Spleen (tissue), 11 donors: Measurements from ENCODE around the gene SNX9. TPM values are rescaled to one million over a fixed set of nuclear protein-coding genes. Genes with fewer than 3 reads are reported as not detected.

ENCODE experiments used
- DNase-seq: peaks from one replicate; pipeline ENCODE4 v3.0.0-alpha.2; 2020
- H3K27ac ChIP-seq, 8 donors: fragments of 200-600 bp; sonication (generic) in 7 of 8; 1 replicate in 4 of 8; 2 replicates in 4 of 8; pipeline versions ENCODE4 v1.5.0 to v1.8.0; 2016 to 2021; ENCODE audit warnings: inconsistent platforms in 4 of 8, mild to moderate bottlenecking in 4 of 8, moderate library complexity in 1 of 8
- H3K27me3 ChIP-seq, 7 donors: fragments of 200-600 bp; sonication (generic) in 6 of 7; replicated peaks in 1 of 7; 1 replicate in 4 of 7; 2 replicates in 3 of 7; pipeline versions ENCODE4 v1.5.0 to v1.8.0; 2016 to 2021; ENCODE audit warnings: inconsistent platforms in 3 of 7, mild to moderate bottlenecking in 1 of 7
- H3K36me3 ChIP-seq, 6 donors: fragments of 200-600 bp; sonication (generic) in 5 of 6; 1 replicate in 4 of 6; 2 replicates in 2 of 6; pipeline versions ENCODE4 v1.5.0 to v1.8.0; 2016 to 2021; ENCODE audit warnings: inconsistent platforms in 2 of 6
- H3K4me1 ChIP-seq, 6 donors: fragments of 200-600 bp; sonication (generic) in 5 of 6; 1 replicate in 3 of 6; 2 replicates in 3 of 6; pipeline versions ENCODE4 v1.5.0 to v1.8.0; 2016 to 2021; ENCODE audit warnings: inconsistent platforms in 3 of 6
- H3K4me3 ChIP-seq, 8 donors: fragments of 200-600 bp; sonication (generic) in 7 of 8; 1 replicate in 4 of 8; 2 replicates in 4 of 8; pipeline versions ENCODE4 v1.5.0 to v1.8.0; 2016 to 2021; ENCODE audit warnings: inconsistent platforms in 4 of 8, mild to moderate bottlenecking in 4 of 8, moderate library complexity in 2 of 8
- H3K9me3 ChIP-seq, 8 donors: fragments of 200-600 bp; sonication (generic) in 7 of 8; 1 replicate in 4 of 8; 2 replicates in 4 of 8; pipeline versions ENCODE4 v1.5.0 to v1.8.0; 2016 to 2021; ENCODE audit warnings: inconsistent platforms in 4 of 8
- POLR2A ChIP-seq, 3 donors: fragments of 450-650 bp; IDR thresholded peaks; one replicate each; pipeline ENCODE4 v1.5.1; 2017; ENCODE audit warnings: antibody characterized with exemption in 3 of 3, mild to moderate bottlenecking in 1 of 3
- POLR2AphosphoS5 ChIP-seq, 3 donors: sonication (generic); formaldehyde crosslinking; IDR thresholded peaks; one replicate each; pipeline ENCODE4 v1.5.1; 2017; ENCODE audit warnings: antibody characterized with exemption in 3 of 3
- WGBS, 5 donors: extraction: QIAGEN DNeasy Blood & Tissue Kit in 3 of 5; methylation state at CpG; one replicate each; pipeline versions ENCODE4 v1.1.5 to v1.1.7; 2013 to 2018; 5-methylcytosine and 5-hydroxymethylcytosine counted together
- intact Hi-C: fragments of 100-400 bp; cut with DNase I; formaldehyde crosslinking; loops from one replicate; pipeline ENCODE4 v1.15.0; 2023; ENCODE audit warnings: low total_unique reads
- polyA plus RNA-seq, 3 donors: library from polyadenylated mRNA; stranded (reverse); fragments of 200-250 nt; gene quantifications; one replicate each; pipeline ENCODE4 v1.2.1, GENCODE V29; 2013
- total RNA-seq, 7 donors: library from RNA; depleted of rRNA in 3 of 7; stranded (reverse); fragments of >200 nt in 3 of 7; fragmentation: NEBNext Ultra II Directional in 4 of 7; extraction: Animal tissue kit (Norgen Biotek cat#: 25700) in 4 of 7; gene quantifications; one replicate each; pipeline versions ENCODE4 v1.1.0 to v1.2.1, GENCODE V29; 2016 to 2021
- TF ChIP-seq, protein P1 (sequence below), 11 experiments: fragments of 200-600 bp in 7 of 11; fragments of 450-650 bp in 4 of 11; sonication (generic) in 4 of 11; IDR thresholded peaks in 8 of 11; conservative IDR thresholded peaks in 3 of 11; 1 replicate in 7 of 11; 2 replicates in 4 of 11; pipeline versions ENCODE4 v1.4.0 to v1.8.0; 2016 to 2021; ENCODE audit warnings: antibody characterized with exemption in 11 of 11, inconsistent platforms in 4 of 11, mild to moderate bottlenecking in 1 of 11
- donor health status: healthy with polysubstance abuse.
- donor health status: DM: no; HTN: no; CAD: no; lungs with moderate emphysema.
- donor health status: DM: no; HTN: no; CAD: no.
- donor health status: Bipolar disorder and iron deficiency.
- donor health status: healthy.
- donor health status: DM: no; HTN: no; CAD: no.
- donor health status: DM: yes; HTN: yes; CAD: no.

Gene SNX9
- total and polyA plus RNA-seq, 10 donors: 18.9 to 42.5 (median 31.8) TPM

DNA sequence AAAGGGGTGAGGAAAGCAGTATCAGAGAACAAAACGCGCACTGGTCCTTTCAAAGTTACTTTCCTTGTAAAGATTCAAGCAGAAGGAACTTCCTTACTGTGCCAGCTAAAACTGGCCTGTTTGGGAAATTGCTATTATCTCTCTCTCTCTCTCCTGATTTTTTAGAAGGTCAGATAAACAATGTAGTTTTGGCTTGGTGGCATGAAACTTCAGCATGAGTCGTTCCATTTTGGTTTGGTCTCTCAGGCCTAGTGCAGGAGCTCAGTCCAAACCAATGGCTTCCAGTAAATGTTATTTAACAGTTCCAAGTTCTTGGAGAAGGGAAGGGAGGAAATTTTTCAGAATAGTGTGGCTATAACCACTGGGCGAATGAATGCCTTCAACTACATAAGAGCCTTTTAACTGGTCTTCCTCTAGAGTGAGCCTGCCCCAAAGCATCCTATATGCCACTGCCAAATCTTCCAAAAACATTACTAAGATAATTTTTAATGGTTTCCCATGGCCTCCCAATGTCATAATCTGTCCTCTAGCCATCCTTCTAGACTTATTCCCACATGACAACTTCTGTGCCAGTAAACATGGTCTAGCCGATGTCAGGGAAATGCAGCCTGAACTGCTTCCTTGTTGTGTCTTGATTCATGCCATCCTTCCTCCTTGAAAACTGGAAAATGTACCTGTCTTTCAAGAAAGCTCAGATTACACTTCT lies 9.1 kb upstream of the SNX9 start:
- Histone ChIP-seq H3K36me3 (no peaks in the 10 kb centered on the region), H3K4me3 (no peak overlapping the region), H3K27ac (peak overlapping the region in 5 of 8 donors; percentile 21 to 76 (median 69)), H3K4me1 (peaks cover 0 to 28% (median 16%) of the 10 kb centered on the region in 6 donors), H3K9me3 (peaks cover 0 to 6% (median 3%) of the 10 kb centered on the region in 8 donors), H3K27me3 (no peaks in the 10 kb centered on the region)
- 63 to 71% (median 68%) methylated on average over 5 of the region's 5 CpGs for WGBS, 5 donors
- intact Hi-C loops: no loop called here
- no peak for DNase-seq
- TF ChIP-seq, protein P1, sequence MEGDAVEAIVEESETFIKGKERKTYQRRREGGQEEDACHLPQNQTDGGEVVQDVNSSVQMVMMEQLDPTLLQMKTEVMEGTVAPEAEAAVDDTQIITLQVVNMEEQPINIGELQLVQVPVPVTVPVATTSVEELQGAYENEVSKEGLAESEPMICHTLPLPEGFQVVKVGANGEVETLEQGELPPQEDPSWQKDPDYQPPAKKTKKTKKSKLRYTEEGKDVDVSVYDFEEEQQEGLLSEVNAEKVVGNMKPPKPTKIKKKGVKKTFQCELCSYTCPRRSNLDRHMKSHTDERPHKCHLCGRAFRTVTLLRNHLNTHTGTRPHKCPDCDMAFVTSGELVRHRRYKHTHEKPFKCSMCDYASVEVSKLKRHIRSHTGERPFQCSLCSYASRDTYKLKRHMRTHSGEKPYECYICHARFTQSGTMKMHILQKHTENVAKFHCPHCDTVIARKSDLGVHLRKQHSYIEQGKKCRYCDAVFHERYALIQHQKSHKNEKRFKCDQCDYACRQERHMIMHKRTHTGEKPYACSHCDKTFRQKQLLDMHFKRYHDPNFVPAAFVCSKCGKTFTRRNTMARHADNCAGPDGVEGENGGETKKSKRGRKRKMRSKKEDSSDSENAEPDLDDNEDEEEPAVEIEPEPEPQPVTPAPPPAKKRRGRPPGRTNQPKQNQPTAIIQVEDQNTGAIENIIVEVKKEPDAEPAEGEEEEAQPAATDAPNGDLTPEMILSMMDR (IDR thresholded peaks at IDR 0.05 in 8 of 11, conservative IDR thresholded peaks at IDR 0.05 in 3 of 11): no peak
- no peak for TF ChIP-seq POLR2A (IDR thresholded peaks at IDR 0.05)
- TF ChIP-seq POLR2AphosphoS5 (IDR thresholded peaks at IDR 0.05): no peak

DNA sequence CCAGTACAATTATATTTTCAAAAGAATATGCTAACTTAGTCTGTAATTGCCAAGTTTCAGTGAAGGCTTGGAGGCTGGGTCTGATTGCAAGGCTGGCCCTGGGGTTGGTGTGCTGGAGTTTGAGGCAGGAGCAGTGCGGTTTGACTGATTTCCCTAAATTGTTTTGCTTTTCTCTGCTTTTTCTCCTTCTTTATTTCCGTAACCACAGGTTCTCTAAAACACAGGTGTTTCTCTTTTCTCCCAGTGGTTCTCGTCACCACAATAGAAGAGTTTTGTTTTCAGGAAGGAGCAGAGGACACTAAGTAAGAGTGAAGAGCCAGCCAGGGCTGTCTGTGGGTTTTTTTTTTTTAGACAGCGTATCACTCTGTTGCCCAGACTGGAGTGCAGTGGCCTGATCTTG lies 8.2 kb upstream of the SNX9 start:
- peak overlapping the region in 4 of 8 donors; percentile 37 to 76 (median 70) for H3K27ac ChIP-seq
- H3K4me3 ChIP-seq: no peak overlapping the region

DNA sequence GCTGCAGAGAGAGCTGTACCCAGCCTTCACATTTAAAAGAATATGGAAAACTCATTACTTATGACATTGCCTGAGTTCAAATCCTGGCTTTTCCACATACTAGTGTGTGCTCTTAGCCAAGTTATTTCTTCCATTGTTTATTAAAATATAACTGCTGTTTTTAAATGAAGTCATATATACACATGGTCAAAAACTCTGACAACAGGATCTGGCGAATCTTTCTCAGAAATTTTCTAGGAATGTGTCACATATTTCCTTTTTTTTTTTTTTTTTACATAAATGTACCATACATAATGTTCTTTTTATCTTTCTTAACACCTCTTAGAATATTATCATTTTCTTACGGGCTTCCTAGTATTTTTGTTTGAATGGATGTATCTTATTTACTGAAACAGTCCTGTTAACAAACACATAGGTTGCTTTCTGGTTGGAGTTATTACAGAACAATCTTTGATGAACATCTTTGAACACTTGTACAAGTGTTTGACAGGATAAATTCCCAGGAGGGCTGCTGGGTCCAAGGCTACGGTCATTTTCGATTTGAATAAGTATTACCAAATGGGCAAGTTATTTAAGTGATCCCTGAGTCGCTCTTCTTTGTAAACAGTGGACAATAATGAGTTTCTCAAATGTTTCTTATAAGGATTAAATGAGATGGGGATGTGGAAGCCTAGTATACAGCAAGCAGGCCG lies 1.6 kb upstream of the SNX9 start:
- Histone ChIP-seq H3K27ac (peak overlapping the region in 1 of 8 donors; percentile 96), H3K9me3 (no peaks in the 10 kb centered on the region), H3K4me1 (peaks cover 13 to 36% (median 23%) of the 10 kb centered on the region in 6 donors), H3K36me3 (no peaks in the 10 kb centered on the region), H3K27me3 (peaks cover 0 to 12% (median 0%) of the 10 kb centered on the region in 7 donors), H3K4me3 (no peak overlapping the region)
- intact Hi-C loops: no loop called here
- DNase-seq: no peak
- TF ChIP-seq, protein P1 (IDR thresholded peaks at IDR 0.05 in 8 of 11, conservative IDR thresholded peaks at IDR 0.05 in 3 of 11): no peak
- TF ChIP-seq POLR2A (IDR thresholded peaks at IDR 0.05): no peak
- no peak for TF ChIP-seq POLR2AphosphoS5 (IDR thresholded peaks at IDR 0.05)
- 80 to 88% (median 86%) methylated on average over 6 of the region's 6 CpGs for WGBS, 5 donors

More for the DNA sequence above, 8.2 kb upstream of the SNX9 start:
- TF ChIP-seq, protein P1 (IDR thresholded peaks at IDR 0.05 in 8 of 11, conservative IDR thresholded peaks at IDR 0.05 in 3 of 11): no peak
- peak in 2 of 3 donors; percentile 10 to 55 for TF ChIP-seq POLR2AphosphoS5 (IDR thresholded peaks at IDR 0.05)
- intact Hi-C loops: no loop called here
- Histone ChIP-seq H3K9me3 (no peaks in the 10 kb centered on the region), H3K4me1 (peaks cover 0 to 28% (median 16%) of the 10 kb centered on the region in 6 donors), H3K36me3 (no peaks in the 10 kb centered on the region), H3K27me3 (no peaks in the 10 kb centered on the region)
- DNase-seq: no peak
- 34 to 51% (median 44%) methylated on average over 4 of the region's 4 CpGs for WGBS, 5 donors
